Kidney epithelial cell (primary cell): ENCODE measurements around the gene FUT1. TPM values are rescaled to one million over a fixed set of nuclear protein-coding genes. Genes with fewer than 3 reads are reported as not detected.

Experiments used
- DNase-seq: peaks from one replicate; pipeline ENCODE4 v3.0.0-alpha.2; 2010; ENCODE audit warnings: low read depth
- H3K27me3 ChIP-seq: 2 replicates; pipeline ENCODE4 v1.6.0; 2011; ENCODE audit warnings: low read length; ENCODE audit not compliant: control insufficient read depth, insufficient read depth
- H3K36me3 ChIP-seq: 2 replicates; pipeline ENCODE4 v1.5.1; 2011; ENCODE audit warnings: low read length; ENCODE audit not compliant: control insufficient read depth, insufficient read depth
- H3K4me3 ChIP-seq: 2 replicates; pipeline ENCODE4 v1.5.1; 2011; ENCODE audit warnings: low read depth, mild to moderate bottlenecking, control low read depth, low read length
- total RNA-seq: library from RNA; depleted of rRNA; stranded (reverse); fragments of >200 nt; gene quantifications from 2 replicates; pipeline ENCODE4 v1.2.3, GENCODE V29; 2015
- TF ChIP-seq, protein P1 (sequence below): IDR thresholded peaks from 2 replicates; pipeline ENCODE4 v1.5.1; 2011; ENCODE audit warnings: mild to moderate bottlenecking, moderate library complexity, low read length, control low read depth, inconsistent platforms; ENCODE audit not compliant: insufficient read depth, poor library complexity, severe bottlenecking

The FUT1 gene
- total RNA-seq, 1 donor from 2014 or later: 10.4 TPM

DNA sequence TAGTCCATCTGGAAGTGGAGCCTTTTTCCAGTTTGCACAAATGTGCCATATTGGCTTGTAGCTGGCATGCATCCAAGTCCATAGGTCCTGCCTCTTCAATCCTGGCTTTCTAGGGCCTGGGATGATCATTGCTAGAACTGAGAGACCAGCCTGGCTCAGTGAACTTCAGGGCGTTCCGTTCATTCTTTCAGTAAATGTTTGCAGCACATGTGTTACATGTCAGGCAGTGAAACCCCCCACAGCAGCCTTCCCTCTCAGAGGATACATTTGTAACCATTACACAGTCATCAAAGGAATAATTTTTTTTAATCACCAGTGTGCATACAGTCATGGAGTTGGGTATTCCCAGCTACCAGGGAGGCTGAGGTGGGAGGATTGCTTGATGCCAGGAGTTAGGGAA, 47.0 kb downstream of the FUT1 start:
- TF ChIP-seq, protein P1, sequence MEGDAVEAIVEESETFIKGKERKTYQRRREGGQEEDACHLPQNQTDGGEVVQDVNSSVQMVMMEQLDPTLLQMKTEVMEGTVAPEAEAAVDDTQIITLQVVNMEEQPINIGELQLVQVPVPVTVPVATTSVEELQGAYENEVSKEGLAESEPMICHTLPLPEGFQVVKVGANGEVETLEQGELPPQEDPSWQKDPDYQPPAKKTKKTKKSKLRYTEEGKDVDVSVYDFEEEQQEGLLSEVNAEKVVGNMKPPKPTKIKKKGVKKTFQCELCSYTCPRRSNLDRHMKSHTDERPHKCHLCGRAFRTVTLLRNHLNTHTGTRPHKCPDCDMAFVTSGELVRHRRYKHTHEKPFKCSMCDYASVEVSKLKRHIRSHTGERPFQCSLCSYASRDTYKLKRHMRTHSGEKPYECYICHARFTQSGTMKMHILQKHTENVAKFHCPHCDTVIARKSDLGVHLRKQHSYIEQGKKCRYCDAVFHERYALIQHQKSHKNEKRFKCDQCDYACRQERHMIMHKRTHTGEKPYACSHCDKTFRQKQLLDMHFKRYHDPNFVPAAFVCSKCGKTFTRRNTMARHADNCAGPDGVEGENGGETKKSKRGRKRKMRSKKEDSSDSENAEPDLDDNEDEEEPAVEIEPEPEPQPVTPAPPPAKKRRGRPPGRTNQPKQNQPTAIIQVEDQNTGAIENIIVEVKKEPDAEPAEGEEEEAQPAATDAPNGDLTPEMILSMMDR: no peak
- no peaks in the 10 kb centered on the region for H3K36me3 ChIP-seq
- H3K27me3 ChIP-seq: no peaks in the 10 kb centered on the region
- no peak for DNase-seq
- no peak overlapping the region for H3K4me3 ChIP-seq

DNA sequence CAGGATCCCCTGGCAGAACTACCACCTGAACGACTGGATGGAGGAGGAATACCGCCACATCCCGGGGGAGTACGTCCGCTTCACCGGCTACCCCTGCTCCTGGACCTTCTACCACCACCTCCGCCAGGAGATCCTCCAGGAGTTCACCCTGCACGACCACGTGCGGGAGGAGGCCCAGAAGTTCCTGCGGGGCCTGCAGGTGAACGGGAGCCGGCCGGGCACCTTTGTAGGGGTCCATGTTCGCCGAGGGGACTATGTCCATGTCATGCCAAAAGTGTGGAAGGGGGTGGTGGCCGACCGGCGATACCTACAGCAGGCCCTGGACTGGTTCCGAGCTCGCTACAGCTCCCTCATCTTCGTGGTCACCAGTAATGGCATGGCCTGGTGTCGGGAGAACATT, 49.1 kb downstream of the FUT1 start:
- Histone ChIP-seq H3K4me3 (no peak overlapping the region), H3K36me3 (no peaks in the 10 kb centered on the region), H3K27me3 (no peaks in the 10 kb centered on the region)
- no peak for DNase-seq
- TF ChIP-seq, protein P1: no peak

DNA sequence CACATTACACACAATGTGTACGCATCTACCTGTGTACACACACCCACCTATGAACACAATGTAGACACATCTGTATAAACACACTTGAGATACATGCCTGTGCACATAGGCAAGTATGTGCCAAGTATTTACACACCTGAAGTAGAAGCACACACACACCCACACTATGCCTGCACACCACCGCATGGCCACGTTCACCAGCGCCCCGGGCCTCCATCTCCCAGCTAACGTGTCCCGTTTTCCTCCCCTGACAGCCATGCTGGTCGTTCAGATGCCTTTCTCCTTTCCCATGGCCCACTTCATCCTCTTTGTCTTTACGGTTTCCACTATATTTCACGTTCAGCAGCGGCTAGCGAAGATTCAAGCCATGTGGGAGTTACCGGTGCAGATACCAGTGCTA, 49.7 kb downstream of the FUT1 start:
- Histone ChIP-seq H3K27me3 (no peaks in the 10 kb centered on the region), H3K4me3 (no peak overlapping the region), H3K36me3 (no peaks in the 10 kb centered on the region)
- DNase-seq: no peak
- TF ChIP-seq, protein P1: no peak

DNA sequence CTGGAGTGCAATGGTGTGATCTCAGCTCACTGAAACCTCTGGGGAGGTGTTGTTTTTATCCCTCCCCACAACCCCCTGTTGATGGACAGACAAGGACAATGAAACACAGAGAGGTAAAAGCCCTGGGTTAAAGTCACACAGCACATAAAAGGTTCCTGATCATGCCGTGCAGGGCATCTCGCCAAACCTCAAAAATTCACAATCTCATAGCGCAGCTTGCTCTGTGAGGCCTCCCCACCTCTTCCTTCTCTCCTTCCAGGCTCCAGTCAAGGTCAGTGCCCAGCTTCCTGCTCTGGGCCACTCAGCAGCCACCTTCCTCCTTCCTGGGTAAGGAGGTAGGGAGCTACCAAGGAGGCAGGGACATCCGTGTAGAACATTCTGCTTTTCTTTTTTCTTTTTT, 54.4 kb downstream of the FUT1 start:
- TF ChIP-seq, protein P1: no peak
- no peak for DNase-seq
- Histone ChIP-seq H3K27me3 (no peaks in the 10 kb centered on the region), H3K4me3 (no peak overlapping the region), H3K36me3 (no peaks in the 10 kb centered on the region)

Other genes with a start within 250 kb of the FUT1 start
- 2.3 and 2.9 TPM in 2 replicates for gene LMTK3, start 240.8 kb downstream of the FUT1 start, total RNA-seq
- gene SULT2B1, start 200.5 kb downstream of the FUT1 start, total RNA-seq: 0.48 and 0.50 TPM in 2 replicates
- gene SPACA4, start 145.9 kb downstream of the FUT1 start, total RNA-seq: not detected in 2 replicates
- gene FAM83E, start 137.6 kb downstream of the FUT1 start, total RNA-seq: 0.25 and 2.3 TPM in 2 replicates
- gene RPL18, start 133.5 kb downstream of the FUT1 start, total RNA-seq: 2,979 and 3,293 TPM in 2 replicates
- 27.9 and 30.3 TPM in 2 replicates for gene SPHK2, start 133.1 kb downstream of the FUT1 start, total RNA-seq
- 1.6 and 3.4 TPM in 2 replicates for gene DBP, start 115.3 kb downstream of the FUT1 start, total RNA-seq
- gene CA11, start 106.5 kb downstream of the FUT1 start, total RNA-seq: 1.1 and 1.7 TPM in 2 replicates
- not detected in 2 replicates for gene NTN5, start 79.6 kb downstream of the FUT1 start, total RNA-seq
- 1.8 and 1.9 TPM in 2 replicates for gene FUT2, start 56.7 kb downstream of the FUT1 start, total RNA-seq
- gene MAMSTR, start 32.9 kb downstream of the FUT1 start, total RNA-seq: 1.0 and 1.3 TPM in 2 replicates
- 3.8 and 4.8 TPM in 2 replicates for gene RASIP1, start 12.0 kb downstream of the FUT1 start, total RNA-seq
- gene IZUMO1, start 5.7 kb downstream of the FUT1 start, total RNA-seq: 0.25 TPM in 1 of 2 replicates, not detected in the other
- gene FGF21, start 2.9 kb upstream of the FUT1 start, total RNA-seq: 0.13 TPM in 1 of 2 replicates, not detected in the other
- gene BCAT2, start 58.4 kb upstream of the FUT1 start, total RNA-seq: 47.7 and 56.8 TPM in 2 replicates
- 10.2 and 15.0 TPM in 2 replicates for gene HSD17B14, start 83.8 kb upstream of the FUT1 start, total RNA-seq
- gene PLEKHA4, start 116.0 kb upstream of the FUT1 start, total RNA-seq: 10.0 and 11.1 TPM in 2 replicates
- 225 and 233 TPM in 2 replicates for gene PPP1R15A, start 119.8 kb upstream of the FUT1 start, total RNA-seq
- not detected in 2 replicates for gene TULP2, start 146.1 kb upstream of the FUT1 start, total RNA-seq
- 248 and 260 TPM in 2 replicates for gene NUCB1, start 147.7 kb upstream of the FUT1 start, total RNA-seq
- 1.0 and 1.5 TPM in 2 replicates for gene DHDH, start 181.1 kb upstream of the FUT1 start, total RNA-seq
- 128 and 140 TPM in 2 replicates for gene BAX, start 202.2 kb upstream of the FUT1 start, total RNA-seq
- 2,415 and 2,688 TPM in 2 replicates for gene FTL, start 212.7 kb upstream of the FUT1 start, total RNA-seq
- 23.1 and 24.8 TPM in 2 replicates for gene GYS1, start 240.7 kb upstream of the FUT1 start, total RNA-seq
- 174 and 177 TPM in 2 replicates for gene RUVBL2, start 241.2 kb upstream of the FUT1 start, total RNA-seq